HG02970 (cell line): Measurements from ENCODE around the gene PRPF40A.

Experiments
- ATAC-seq: cut with Tn5 transposase; IDR thresholded peaks from one replicate; pipeline ENCODE4 v1.9.1; 2021; ENCODE audit warnings: mild to moderate bottlenecking, moderate library complexity, moderate number of reproducible peaks; ENCODE audit not compliant: unreplicated experiment, low FRiP score

Gene PRPF40A

GRCh38 chr2:152655880-152656279, 61.4 kb downstream of the PRPF40A start:
- ATAC-seq: no peak

GRCh38 chr2:152651834-152652233, 65.4 kb downstream of the PRPF40A start:
- no peak for ATAC-seq

GRCh38 chr2:152650768-152651371, 66.4 kb downstream of the PRPF40A start:
- no peak for ATAC-seq

GRCh38 chr2:152649997-152650396, 67.3 kb downstream of the PRPF40A start:
- ATAC-seq: no peak

GRCh38 chr2:152648336-152648735, 68.9 kb downstream of the PRPF40A start:
- ATAC-seq: no peak

GRCh38 chr2:152647552-152647951, 69.7 kb downstream of the PRPF40A start:
- no peak for ATAC-seq

GRCh38 chr2:152646775-152647174, 70.5 kb downstream of the PRPF40A start:
- no peak for ATAC-seq

- no peak for ATAC-seq
These were observed 71.0 kb downstream of the PRPF40A start for GRCh38 chr2:152646264-152646663.

GRCh38 chr2:152644189-152644873, 72.9 kb downstream of the PRPF40A start:
- ATAC-seq: no peak

GRCh38 chr2:152638590-152638989, 78.7 kb downstream of the PRPF40A start:
- ATAC-seq: no peak

- no peak for ATAC-seq
These were observed 79.2 kb downstream of the PRPF40A start for GRCh38 chr2:152638056-152638455.

- ATAC-seq: no peak
These were observed 80.0 kb downstream of the PRPF40A start for GRCh38 chr2:152637251-152637650.

GRCh38 chr2:152635635-152636298, 81.5 kb downstream of the PRPF40A start:
- no peak for ATAC-seq

GRCh38 chr2:152632736-152633135, 84.5 kb downstream of the PRPF40A start:
- ATAC-seq: no peak

GRCh38 chr2:152630466-152630865, 86.8 kb downstream of the PRPF40A start:
- ATAC-seq: no peak

GRCh38 chr2:152629202-152629601, 88.1 kb downstream of the PRPF40A start:
- ATAC-seq: no peak

GRCh38 chr2:152627351-152627957, 89.8 kb downstream of the PRPF40A start:
- ATAC-seq: no peak

GRCh38 chr2:152626911-152627339, 90.3 kb downstream of the PRPF40A start:
- ATAC-seq: no peak

GRCh38 chr2:152624805-152625204, 92.5 kb downstream of the PRPF40A start:
- ATAC-seq: no peak

- ATAC-seq: no peak
These were observed 93.5 kb downstream of the PRPF40A start for GRCh38 chr2:152623775-152624174.

- no peak for ATAC-seq
These were observed 94.1 kb downstream of the PRPF40A start for GRCh38 chr2:152623076-152623740.
